Activated CD4-positive, alpha-beta T cell treated with anti-CD3 and anti-CD28 coated beads, Interleukin-2, Interleukin-6, amounts not matched to agents 100 ng/mL and 50 ng/mL, durations not matched to agents 16 hours and 8 hours (primary cell): ENCODE measurements around the gene MSI2.

Experiments used
- DNase-seq: peaks from one replicate; pipeline ENCODE4 v3.0.0-alpha.2; 2020

The MSI2 gene

GRCh38 chr17:57447357-57447989, 191.2 kb downstream of the MSI2 start:
- DNase-seq: no peak

DNA sequence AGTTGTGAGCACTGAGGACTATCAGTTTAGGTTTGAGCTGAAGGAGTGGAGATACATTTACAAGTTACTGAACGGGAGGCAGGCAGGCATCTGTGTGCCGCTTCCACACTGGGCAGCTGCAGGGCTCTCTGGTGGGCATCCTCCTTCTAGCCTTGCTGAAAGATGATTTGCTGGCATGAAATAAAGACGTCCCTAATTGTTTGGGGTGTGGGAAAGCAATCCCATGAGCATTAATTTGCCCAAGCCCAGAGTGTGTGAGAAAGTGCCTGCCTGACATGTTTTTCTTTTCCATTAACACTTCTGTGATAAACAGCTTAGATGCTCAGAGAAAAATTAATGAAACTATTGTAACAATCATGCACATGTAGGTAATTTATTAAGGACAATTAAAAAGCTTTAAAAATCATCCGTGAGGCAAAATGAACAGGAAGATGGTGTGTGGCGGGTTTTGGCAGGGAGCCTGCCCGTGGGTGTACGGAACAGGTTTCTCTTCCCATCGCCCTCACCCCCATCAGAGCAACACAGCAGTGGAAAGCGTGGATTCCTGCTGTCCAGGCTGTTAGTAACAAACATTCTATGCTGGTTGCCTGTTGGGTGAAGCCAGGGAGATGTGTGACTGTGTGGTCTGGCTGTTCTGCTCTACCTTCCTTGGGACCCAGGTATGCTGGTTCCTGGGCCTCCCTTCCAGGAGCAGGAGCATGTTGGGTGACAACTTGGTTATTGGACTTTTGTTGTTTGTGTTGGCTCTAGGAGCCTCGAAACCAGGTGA, 191.9 kb downstream of the MSI2 start:
- DNase-seq: no peak

GRCh38 chr17:57448759-57449283, 192.5 kb downstream of the MSI2 start:
- no peak for DNase-seq

DNA sequence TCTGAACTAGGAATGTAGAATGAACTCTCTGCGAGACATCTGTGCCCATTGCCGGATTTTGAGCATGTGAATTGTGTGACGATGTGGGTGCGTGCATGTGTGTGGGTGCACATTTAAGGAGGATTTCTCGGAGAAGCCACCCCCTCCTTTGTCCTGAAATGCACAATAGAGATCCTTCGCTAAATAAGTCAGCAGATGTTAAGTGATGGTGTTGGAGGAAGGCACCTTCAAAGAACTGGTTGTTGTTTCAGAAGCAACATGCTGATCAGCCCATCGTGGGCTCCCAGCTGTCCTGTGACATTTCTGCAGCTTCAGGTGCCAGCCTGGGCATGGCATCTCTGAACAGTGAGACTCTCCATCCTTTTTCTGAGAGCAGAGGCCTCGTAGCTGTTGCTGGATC, 194.9 kb downstream of the MSI2 start:
- no peak for DNase-seq

- no peak for DNase-seq
These were observed 195.3 kb downstream of the MSI2 start for GRCh38 chr17:57451643-57452042.

- DNase-seq: no peak
These were observed 197.6 kb downstream of the MSI2 start for GRCh38 chr17:57453841-57454425.

DNA sequence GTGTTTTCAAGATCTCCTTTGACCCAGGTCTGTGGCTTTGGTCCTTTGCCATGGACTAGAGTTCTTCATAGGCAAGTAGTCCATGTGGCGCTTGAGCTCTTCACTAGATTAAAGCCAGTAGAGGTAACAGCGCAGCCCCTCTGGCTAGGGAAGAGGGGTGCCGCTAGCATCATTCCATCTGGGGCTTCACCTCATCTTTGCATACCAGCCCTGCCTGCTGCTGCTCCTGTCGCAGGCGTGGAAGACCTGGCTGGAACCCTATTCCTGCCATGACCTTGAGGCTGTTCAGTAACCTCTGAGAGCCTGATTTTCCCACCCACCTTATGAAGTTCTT, 198.4 kb downstream of the MSI2 start:
- DNase-seq: no peak

DNA sequence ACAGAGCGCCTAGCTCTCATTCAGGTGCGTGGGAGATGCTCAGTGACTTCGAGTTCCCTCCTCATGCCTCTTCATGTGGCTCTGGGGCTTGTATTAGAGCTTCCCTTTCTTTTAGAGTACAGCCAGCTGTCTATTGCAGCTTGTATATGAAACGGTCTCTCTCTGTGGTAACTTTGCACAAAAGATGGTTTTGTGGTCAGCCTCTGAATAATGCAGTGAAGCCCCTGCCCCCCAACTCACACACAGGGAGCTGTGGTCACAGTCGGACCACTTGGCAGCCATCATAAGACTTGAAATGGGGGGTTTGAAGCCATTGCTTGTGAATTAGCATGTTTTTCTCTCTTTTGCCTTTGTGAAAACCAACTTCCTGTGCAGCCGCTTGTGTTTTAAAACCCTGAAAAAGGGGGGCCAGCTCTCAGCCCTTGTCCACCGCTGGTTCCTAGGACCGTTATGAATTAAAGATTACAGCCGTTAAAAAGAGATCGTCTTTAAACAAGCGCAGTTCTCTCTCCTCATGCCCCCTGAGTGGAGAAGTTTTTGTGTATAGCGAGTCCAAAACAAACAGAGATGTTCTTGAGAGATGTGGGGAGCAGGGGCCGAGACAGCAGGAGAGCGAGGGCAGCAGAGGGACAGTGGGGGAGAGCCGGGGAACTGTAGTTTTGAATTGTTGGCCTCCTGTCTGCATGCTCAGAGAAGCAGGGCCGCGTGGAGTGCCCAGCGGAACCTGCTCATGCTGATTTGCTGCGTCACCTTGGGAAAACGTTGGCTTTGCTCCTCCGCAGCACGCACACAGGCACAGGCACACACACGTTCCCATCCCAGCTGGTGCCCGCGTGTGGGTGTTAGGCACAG, 199.0 kb downstream of the MSI2 start:
- DNase-seq: peak; percentile 74

GRCh38 chr17:57456622-57457021, 200.3 kb downstream of the MSI2 start:
- no peak for DNase-seq

DNA sequence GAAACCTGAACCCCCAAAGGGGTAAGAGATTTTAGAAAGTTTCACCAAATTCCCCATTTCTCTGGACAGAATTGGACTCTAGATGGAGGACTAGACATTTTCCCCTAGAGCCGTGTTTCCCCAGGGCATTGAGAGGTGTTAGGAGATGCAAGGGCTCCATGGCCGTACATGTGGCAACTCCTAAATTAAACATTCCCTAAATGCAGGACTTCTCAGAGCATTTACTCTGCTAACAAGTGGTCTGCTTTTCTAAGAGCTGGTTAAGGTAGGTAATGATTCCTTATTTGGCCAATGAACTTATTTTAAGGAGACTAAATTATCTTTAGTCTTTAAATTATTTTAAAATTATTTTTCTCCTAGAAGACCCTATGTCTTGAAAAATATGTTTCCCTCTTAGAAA, 200.9 kb downstream of the MSI2 start:
- DNase-seq: no peak

GRCh38 chr17:57458718-57459285, 202.5 kb downstream of the MSI2 start:
- DNase-seq: no peak

DNA sequence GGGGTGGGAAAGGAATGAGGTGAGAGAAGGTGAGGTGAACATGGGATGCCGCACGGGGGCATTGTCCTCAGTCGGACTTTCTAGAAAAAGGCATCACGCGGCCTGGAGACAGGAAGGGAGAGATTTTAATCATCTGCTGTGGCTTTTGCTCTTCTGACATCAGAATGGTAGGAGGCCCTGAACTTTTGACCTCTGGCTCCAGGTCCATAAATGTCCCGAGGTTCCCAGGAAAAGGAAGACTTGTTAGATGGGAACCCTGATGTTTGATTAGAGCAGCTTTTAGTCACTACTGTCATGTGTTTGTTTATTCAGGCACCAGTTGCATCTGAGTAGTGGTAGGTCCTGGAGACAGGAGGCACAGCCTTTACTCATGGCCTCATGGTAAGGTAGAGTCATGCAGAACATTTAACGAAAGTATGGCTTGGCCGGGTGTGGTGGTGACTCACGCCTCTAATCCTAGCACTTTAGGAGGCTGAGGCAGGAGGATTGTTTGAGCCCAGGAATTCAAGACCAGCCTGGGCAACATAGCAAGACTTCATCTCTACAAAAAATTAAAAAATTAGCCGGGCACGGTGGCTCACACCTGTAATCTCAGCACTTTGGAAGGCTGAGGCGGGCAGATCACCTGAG, 203.1 kb downstream of the MSI2 start:
- DNase-seq: peak; percentile 69

- DNase-seq: peak; percentile 68
These were observed 204.8 kb downstream of the MSI2 start for GRCh38 chr17:57461082-57461481.

GRCh38 chr17:57462007-57462579, 205.8 kb downstream of the MSI2 start:
- DNase-seq: no peak

GRCh38 chr17:57463103-57463885, 207.0 kb downstream of the MSI2 start:
- peak; percentile 96 for DNase-seq

DNA sequence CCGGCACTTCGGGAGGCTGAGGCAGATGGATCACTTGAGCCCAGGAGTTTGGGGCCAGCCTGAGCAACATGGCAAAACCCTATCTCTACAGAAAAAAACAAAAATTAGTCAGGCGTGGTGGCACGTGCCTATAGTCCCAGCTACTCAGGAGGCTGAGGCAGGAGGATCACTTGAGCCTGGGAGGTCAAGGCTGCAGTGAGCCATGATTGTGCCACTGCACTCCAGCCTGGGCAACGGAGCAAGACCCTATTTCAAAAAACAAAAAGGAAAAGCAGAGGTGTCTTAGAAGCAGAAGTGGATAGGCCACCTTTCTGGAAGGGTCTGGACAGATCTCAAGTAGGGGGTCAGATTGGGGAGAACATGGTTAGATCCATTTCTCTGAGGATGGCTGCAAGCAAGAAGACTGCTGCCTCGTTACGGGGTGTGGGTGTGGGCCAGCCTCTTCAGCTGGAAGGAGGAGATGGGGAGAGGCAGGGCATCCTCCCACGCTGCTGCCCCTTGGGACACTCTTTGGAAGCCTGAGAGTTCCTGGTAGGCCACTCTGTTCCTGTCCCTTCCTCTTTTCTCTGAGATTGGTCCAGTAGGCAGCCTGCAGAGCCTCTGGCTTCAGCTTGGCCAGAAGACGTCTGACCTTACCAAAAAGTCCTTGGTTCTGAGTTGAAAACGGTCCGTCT, 208.0 kb downstream of the MSI2 start:
- DNase-seq: no peak

DNA sequence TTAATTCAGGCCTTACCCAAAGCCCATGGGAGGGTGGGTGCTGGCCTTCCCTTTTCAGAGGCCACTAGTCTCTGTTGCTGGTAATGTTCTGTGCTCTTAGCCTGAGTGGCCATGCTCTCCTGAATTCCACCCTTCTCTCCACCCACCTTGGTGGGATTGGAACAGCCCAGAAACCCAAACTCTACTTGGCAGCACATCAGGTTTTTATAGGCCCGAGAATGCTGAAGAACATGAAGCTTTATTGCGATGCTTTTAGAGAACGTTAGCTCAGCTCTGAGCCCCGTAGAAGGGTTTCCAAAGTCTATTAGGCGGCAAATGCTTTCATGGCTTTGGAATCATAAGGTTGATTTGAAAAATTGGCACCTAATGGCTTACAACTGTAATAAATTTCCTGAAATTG, 209.3 kb downstream of the MSI2 start:
- no peak for DNase-seq

DNA sequence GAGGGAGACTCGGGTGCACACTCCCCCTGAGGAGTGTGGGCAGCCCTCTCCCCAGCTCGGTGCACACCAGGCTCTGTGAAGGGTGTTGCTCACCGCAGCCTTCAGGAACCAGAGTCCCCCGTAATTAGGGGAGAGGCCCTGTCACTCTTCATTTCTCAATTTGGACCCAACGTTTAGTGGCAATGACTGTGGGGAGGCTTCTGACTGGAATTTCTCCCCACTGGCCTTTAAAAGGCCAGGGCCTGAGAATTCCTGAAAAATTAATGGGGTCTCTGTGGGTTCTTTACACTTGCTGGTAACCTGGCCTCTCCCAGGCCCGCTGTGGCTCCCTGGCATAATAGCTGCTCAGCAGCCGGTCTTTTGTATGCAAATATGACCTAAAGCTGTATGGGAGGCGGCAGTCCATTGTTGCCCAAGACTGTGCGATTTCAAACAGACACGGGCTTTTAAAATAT, 209.7 kb downstream of the MSI2 start:
- no peak for DNase-seq

- no peak for DNase-seq
These were observed 210.2 kb downstream of the MSI2 start for GRCh38 chr17:57466521-57466920.

DNA sequence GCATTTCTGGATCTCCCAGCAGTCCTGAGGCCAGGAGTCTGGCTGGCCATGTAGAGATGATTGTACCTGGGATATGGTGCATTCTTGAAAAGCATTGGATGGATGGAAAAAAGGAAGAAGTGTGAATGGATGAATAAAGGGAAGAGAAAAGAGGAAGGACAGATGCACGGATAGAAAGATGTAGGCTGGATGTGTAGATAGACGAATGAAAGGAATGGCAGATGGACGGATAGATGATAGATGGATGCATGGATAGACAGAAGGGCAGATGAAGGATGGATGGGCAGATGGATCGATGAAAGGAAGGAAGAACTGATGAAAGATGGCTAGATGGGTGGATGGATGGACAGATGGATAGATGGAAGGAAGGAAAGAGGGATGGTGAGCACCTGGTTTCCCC, 210.9 kb downstream of the MSI2 start:
- DNase-seq: no peak

DNA sequence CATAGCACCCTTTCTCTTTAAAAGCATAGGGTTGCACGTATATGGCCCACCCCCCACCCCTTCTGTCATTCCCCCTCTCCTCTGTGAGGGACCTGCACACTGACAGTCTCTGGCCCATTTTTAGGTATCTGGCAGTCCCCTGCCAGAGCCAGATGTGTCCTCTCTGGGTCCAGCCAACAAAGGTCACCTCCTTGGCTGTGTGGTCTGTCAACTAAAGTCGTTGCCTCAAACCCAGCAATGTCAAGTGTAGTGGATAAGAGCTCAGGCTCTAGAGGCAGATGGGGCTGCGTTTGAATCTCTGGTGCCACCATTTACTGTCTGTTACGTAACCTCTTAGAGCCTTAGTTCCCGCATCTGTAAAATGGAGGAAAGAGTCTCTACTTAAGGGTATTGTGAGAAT, 211.5 kb downstream of the MSI2 start:
- no peak for DNase-seq
